Fibroblast of gingiva (primary cell): Measurements from ENCODE around the gene SMIM29.

ENCODE experiments used
- DNase-seq: peaks from one replicate; pipeline ENCODE4 v3.0.0-alpha.2; 2011; ENCODE audit warnings: low read depth

Gene SMIM29

GRCh38 chr6:34226066-34226465, 22.7 kb downstream of the SMIM29 start:
- DNase-seq, result no peak

DNA sequence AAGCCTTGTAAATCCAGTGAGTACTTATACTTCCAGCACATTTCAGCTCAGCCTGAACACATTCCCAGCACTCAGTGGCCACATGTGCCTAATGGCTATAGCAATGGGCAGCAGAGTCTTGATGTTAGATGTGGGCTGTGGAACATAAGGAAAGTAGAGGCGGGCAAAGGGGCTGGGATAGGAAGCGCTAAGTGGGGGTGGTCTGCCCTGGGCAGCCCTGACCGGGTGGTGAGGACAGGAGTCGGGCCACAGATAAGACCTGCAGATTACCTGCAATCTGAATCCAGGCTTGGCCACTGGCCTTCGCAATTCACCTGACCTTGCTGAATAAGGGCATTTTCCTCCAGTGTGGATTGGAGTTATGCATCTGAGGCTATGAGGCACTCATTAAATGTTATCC, 23.3 kb downstream of the SMIM29 start:
- no peak for DNase-seq

- peak; percentile 92 for DNase-seq
Measured at GRCh38 chr6:34223956-34224940, 24.6 kb downstream of the SMIM29 start.

- DNase-seq, result no peak
Measured at GRCh38 chr6:34223381-34223955, 25.3 kb downstream of the SMIM29 start.

DNA sequence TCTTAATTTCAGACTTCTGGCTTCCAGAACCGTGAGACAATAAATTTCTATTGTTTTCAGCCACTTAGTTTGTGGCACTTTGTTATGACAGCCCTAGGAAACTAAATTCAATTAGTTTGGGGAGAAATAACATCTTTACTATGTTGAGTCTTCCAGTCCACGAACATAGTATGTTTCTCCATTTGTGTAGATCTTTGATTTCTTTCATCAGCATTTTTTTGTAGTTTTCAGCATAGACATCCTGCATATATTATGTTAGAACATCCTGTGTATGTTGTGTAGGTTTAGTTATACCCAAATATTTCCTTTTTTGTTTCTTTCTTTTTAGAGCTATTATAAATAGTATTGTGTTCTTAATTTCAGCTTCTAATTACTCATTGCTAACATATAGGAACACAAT, 30.1 kb downstream of the SMIM29 start:
- DNase-seq, result no peak

DNA sequence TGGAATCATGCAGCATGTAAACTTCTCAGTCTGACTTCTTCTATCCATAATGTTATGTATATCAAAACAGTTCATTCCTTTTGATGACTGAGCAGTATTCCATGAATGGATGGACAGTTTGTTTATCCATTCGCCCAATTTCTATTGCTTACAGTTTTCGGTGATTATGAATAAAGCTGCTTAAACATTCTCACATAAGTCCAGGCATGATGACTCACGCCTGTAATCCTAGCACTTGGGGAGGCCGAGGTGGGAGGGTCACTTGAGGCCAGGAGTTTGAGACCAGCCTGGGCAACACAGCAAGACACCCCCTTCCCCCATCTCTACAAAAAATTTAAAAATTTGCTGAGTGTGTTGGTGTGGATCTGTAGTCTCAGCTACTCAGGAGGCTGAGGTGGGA, 35.0 kb downstream of the SMIM29 start:
- DNase-seq, result no peak

DNA sequence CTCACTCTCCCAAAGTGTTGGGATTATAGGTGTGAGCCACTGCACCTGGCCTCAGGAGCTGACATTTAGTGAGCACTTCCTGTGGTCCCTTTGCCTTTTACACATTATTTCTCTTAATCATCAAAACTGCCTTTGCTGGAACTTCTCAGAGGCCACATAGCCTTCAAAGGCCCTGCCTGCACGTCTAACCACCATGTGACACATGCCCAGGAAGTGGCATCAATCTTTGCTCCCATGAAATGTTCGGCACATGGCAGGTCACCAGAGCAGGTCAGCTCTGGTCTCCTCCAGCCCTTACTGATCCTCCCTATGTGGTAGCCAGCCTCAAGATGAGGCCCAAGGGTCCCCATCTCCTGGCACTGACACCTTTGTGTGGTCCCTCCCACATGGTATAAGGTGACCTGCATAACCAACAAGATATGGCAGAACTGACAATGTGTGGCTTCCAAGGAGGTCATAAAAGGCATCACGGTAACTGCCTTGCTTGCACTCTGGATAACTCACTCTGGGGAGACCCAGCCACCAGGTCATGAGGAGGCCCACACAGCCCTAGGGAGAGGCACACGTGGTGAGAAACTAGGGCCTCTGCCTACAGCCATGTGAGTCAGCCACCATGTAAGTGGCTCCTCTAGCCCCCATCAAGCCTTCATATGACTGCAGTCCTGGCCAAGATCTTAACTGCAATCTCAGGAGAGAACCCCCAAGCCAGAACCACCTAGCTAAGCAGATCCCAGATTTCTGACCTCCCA, 40.9 kb downstream of the SMIM29 start:
- no peak for DNase-seq

DNA sequence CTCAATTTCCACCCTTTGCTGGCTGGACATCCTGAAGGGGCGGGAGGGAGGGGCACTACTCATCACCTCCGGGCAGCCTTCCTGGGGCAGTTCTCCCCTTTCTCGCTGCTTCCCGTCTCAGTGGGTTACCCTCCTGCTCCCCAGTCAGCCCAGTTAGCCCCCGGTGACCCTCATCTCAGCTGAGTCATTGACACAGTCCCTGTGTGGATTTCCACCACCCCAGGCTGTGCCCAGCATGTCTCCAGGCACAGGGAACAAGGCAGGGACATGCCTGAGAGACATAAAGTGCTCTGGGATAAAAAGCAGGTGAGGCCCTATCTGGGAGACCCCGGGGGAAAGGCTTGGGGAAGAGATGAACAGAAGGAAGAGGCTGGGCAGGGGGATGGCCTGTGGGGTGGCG, 42.1 kb downstream of the SMIM29 start:
- no peak for DNase-seq

DNA sequence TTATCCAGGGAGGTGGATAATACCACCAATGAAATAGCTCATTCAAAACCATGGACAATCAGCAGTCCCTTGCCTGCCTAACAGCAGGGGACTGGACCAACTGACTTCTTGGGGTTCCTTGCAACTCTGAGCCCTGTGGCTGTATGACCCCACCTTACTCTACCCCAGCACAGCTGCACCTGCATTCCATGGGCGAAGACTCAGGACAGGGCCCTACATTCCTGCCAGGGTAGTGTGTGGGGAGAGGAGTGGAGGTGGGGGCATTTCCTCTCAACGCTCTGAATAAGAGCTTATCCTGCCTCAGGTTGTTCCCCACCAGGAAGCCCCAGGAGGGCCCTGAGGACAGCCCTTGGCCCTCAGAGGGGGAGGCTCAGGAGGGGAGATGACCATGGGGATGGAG, 42.9 kb downstream of the SMIM29 start:
- no peak for DNase-seq

GRCh38 chr6:34205466-34205865, 43.3 kb downstream of the SMIM29 start:
- no peak for DNase-seq

DNA sequence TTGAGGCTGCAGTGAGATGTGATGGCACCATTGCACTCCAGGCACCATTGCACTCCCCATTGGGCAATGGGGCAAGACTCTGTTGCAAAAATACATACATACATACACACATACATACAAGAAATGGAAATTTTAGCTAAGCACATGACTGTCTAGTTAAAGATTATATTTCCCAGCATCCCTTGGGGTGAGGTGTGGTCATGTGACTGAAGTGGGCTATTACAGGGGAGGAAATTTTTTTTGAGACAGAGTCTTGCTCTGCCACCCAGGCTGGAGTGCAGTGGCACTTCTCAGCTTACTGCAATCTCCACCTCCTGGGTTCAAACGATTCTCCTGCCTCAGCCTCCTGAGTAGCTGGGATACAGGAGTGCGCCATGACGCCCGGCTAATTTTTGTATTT, 44.1 kb downstream of the SMIM29 start:
- DNase-seq, result no peak

- no peak for DNase-seq
Measured at GRCh38 chr6:34202329-34203201, 46.2 kb downstream of the SMIM29 start.

GRCh38 chr6:34201455-34202107, 47.2 kb downstream of the SMIM29 start:
- DNase-seq, result no peak

DNA sequence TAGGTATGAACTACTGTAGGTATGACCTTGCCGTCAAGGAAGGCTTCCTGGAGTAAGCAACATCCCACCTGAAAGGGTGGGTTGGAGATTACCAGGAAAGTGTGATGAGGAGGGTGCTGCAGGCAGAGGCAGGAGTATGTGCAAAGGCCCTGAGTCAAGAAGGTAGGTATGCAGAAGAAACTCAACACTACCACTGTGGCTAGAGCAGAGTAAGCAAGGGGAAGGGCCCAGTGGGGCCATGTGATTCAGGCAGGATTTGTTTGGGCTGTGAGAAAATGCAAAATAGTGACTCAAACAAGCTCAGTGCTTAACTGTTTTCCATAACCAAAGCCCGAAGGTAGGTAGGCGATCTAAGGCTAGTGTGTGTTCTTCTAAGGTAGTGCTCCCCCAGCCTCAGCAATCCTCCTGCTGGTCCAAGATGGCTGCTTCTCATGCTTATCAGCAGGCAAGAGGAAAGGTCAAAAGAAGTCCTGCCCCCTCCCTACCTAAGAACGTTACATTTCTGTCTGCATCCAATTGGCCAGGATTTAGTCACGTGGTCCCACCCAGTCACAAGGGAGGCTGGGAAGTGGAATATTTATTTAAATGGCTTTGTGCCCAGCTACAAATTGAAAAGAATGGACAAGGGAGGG, 48.4 kb downstream of the SMIM29 start:
- peak; percentile 15 for DNase-seq

DNA sequence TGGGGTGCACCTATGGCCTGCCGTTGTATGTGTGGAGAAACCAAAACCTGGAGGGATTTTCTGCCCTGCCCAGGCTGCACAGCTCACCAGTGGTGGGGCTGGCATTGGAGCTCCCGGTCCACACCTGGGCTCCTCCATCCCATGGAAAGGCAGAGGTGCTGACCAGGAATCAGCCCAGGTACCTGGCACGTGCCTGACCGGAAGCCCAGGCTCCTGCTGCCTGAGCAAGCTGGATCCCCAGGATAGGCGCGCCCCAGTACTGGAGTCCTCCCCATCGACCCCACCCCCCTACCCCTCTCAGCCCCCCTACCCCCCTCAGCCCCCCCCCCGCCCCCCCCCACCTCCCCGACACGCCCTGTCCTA, 52.0 kb downstream of the SMIM29 start:
- DNase-seq, result no peak
